Calu3 (cell line): Measurements from ENCODE around the gene DDIT4L. TPM values are rescaled to one million over a fixed set of nuclear protein-coding genes. Genes with fewer than 3 reads are reported as not detected.

Source experiments
- BruUV-seq: library from RNA; stranded (reverse); fragments of 400-500 nt; replicated peaks from 2 replicates; lab custom pipeline; 2021; lab: Mats Ljungman, UMichigan
- CTCF ChIA-PET: fragments of 300-600 bp; sonication (Branson Sonifier 250); formaldehyde crosslinking; loops from one replicate; lab custom pipeline; 2022; ENCODE audit warnings: antibody characterized with exemption; lab: Charles Lee
- DNase-seq: peaks from one replicate; pipeline ENCODE4 v3.0.0; 2022
- H3K27ac Mint-ChIP-seq: one replicate; pipeline ENCODE4 v1.8.0; 2022; ENCODE audit warnings: mixed read lengths; ENCODE audit not compliant: unreplicated experiment
- H3K27me3 Mint-ChIP-seq: one replicate; pipeline ENCODE4 v1.8.0; 2022; ENCODE audit warnings: mixed read lengths; ENCODE audit not compliant: unreplicated experiment
- H3K36me3 Mint-ChIP-seq: one replicate; pipeline ENCODE4 v1.8.0; 2022; ENCODE audit warnings: mild to moderate bottlenecking, moderate library complexity, mixed read lengths; ENCODE audit not compliant: insufficient read depth, unreplicated experiment
- H3K4me1 Mint-ChIP-seq: one replicate; pipeline ENCODE4 v1.8.0; 2022; ENCODE audit warnings: mild to moderate bottlenecking, low read depth, mixed read lengths; ENCODE audit not compliant: unreplicated experiment
- H3K4me3 Mint-ChIP-seq: one replicate; pipeline ENCODE4 v1.8.0; 2022; ENCODE audit warnings: mild to moderate bottlenecking, low read depth, moderate library complexity, mixed read lengths; ENCODE audit not compliant: unreplicated experiment
- H3K9me3 Mint-ChIP-seq: one replicate; pipeline ENCODE4 v1.8.0; 2022; ENCODE audit warnings: low read depth, mixed read lengths; ENCODE audit not compliant: unreplicated experiment
- CTCF ChIP-seq: fragments of 200-600 bp; IDR thresholded peaks from one replicate; pipeline ENCODE4 v1.8.0; 2022; ENCODE audit warnings: antibody characterized with exemption; ENCODE audit not compliant: unreplicated experiment
- intact Hi-C: fragments of 100-400 bp; cut with micrococcal nuclease; formaldehyde crosslinking; loops from one replicate; pipeline ENCODE4 v1.10.0; 2022; ENCODE audit not compliant: unreplicated experiment
- total RNA-seq: library from RNA; stranded (reverse); gene quantifications from 2 replicates; pipeline ENCODE4 v1.2.3, GENCODE V29; 2022

Gene DDIT4L
- total RNA-seq, 1 experiment from 2014 or later = 0.57 TPM

GRCh38 chr4:100169491-100170485 is 20.5 kb downstream of the DDIT4L start:
- TF ChIP-seq CTCF = no peak
- no peaks in the 10 kb centered on the region for H3K4me1 Mint-ChIP-seq
- intact Hi-C loops = no loop called here
- no peak for DNase-seq
- CTCF ChIA-PET = interaction anchor here (0.6 kb wide), 1 partner anchor 21 kb away, joined by 5 read pairs; the partner anchor contains the start of gene DDIT4L
- H3K27ac Mint-ChIP-seq = no peak overlapping the region
- H3K36me3 Mint-ChIP-seq = no peaks in the 10 kb centered on the region
- H3K27me3 Mint-ChIP-seq = no peaks in the 10 kb centered on the region
- no peaks in the 10 kb centered on the region for H3K9me3 Mint-ChIP-seq
- no TSS peak for BruUV-seq
- no peak overlapping the region for H3K4me3 Mint-ChIP-seq

DNA sequence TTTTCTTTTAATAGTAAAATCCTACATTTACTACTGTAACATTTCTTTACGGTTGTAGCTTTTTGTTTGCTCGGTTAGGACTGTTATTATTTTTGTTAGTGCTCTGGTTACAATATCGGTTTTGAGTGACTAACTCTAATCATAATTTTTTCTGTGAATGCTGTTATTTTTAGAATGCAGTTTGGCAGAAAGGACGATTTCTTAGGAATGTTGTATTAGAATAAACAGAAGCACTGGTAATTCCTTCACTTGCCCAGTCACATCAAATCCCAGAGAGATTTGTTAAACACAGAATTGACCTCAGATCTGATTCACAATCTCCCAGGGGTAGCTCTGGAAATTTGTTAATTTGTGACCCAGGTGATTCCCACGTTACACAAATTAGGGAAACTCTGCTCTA is 21.7 kb downstream of the DDIT4L start:
- CTCF ChIA-PET = no interaction called here
- Mint-ChIP-seq H3K4me3 (no peak overlapping the region), H3K36me3 (no peaks in the 10 kb centered on the region), H3K9me3 (no peaks in the 10 kb centered on the region), H3K27me3 (no peaks in the 10 kb centered on the region), H3K27ac (no peak overlapping the region), H3K4me1 (no peaks in the 10 kb centered on the region)
- intact Hi-C loops = no loop called here
- BruUV-seq = no TSS peak
- no peak for TF ChIP-seq CTCF
- no peak for DNase-seq

GRCh38 chr4:100166297-100167039 is 23.8 kb downstream of the DDIT4L start:
- no peak for DNase-seq
- Mint-ChIP-seq H3K4me1 (no peaks in the 10 kb centered on the region), H3K36me3 (no peaks in the 10 kb centered on the region), H3K27me3 (no peaks in the 10 kb centered on the region), H3K4me3 (no peak overlapping the region), H3K27ac (no peak overlapping the region), H3K9me3 (no peaks in the 10 kb centered on the region)
- CTCF ChIA-PET = no interaction called here
- no TSS peak for BruUV-seq
- intact Hi-C loops = no loop called here
- TF ChIP-seq CTCF = no peak

- Mint-ChIP-seq H3K4me1 (no peaks in the 10 kb centered on the region), H3K36me3 (no peaks in the 10 kb centered on the region), H3K27ac (no peak overlapping the region), H3K27me3 (no peaks in the 10 kb centered on the region), H3K4me3 (no peak overlapping the region), H3K9me3 (no peaks in the 10 kb centered on the region)
- BruUV-seq = no TSS peak
- DNase-seq = no peak
- intact Hi-C loops = no loop called here
- CTCF ChIA-PET = no interaction called here
- TF ChIP-seq CTCF = no peak
Observed at GRCh38 chr4:100165809-100166208, 24.5 kb downstream of the DDIT4L start.
